HPDE6-E6E7 (cell line): ENCODE data around the gene PDIK1L.
"Not testable (repeated sequence)": the region's sequence is repeated elsewhere in the genome, so short reads cannot be mapped to it uniquely, and the experiment has no call there.

Experiments used
- DNase-seq: peaks from one replicate; pipeline ENCODE4 v3.0.0; 2011; ENCODE audit warnings: missing footprints; ENCODE audit errors: extremely low spot score

PDIK1L gene

DNA sequence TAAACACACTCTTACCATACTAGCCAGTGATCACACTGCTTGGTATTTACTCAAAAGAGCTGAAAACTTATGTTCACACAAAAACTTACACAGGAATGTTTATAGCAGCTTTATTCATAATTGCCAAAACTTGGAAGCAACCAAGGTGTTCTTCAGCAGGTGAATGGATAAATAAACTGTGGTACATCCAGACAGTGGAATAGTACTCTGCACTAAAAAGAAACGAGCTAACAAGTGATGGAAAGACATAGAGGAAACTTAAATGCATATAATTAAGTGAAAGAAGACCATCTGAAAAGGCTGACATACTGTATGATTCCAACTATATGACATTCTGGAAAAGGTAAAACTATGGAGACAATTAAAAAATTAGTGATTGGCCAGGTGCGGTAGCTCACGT is 20.7 kb upstream of the PDIK1L start:
- DNase-seq = no peak

DNA sequence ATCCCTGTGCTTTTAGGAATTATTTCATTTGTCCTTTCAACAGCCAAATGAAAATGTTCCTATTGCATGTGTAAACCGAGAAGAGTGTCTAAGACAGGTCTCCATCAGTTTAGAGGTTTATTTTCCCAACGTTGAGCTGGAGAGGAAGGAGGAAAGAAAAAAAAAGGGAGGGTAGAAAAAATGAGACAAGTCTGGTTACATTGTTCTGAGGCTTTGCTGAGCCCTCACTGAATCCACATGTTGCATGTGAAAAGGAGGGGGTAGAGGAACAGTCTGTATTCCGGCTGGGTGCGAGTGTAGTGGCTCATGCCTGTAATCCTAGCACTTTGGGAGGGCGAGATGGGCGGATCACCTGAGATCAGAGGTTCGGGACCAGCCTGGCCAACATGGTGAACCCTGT is 19.2 kb upstream of the PDIK1L start:
- DNase-seq = no peak

DNA sequence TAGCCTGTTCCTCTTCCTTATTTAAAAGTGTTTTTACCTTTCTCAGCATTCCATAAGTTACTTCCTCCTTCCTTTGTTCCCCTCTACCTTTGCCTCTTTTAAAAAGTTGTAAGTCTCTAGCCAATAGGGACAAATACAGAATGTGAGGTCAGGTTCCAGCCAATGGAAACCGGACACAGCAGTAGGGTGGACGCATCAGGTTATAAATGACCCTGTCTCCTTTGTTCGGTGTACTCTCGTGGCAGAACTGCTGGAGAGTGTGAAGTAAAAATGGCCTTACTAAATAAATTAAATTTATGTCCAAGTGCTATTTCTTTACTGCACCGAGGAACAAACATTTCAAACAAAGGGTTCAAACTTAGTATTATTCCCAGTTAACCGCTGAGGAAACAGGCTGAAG is 18.1 kb upstream of the PDIK1L start:
- not testable (repeated sequence) for DNase-seq

DNA sequence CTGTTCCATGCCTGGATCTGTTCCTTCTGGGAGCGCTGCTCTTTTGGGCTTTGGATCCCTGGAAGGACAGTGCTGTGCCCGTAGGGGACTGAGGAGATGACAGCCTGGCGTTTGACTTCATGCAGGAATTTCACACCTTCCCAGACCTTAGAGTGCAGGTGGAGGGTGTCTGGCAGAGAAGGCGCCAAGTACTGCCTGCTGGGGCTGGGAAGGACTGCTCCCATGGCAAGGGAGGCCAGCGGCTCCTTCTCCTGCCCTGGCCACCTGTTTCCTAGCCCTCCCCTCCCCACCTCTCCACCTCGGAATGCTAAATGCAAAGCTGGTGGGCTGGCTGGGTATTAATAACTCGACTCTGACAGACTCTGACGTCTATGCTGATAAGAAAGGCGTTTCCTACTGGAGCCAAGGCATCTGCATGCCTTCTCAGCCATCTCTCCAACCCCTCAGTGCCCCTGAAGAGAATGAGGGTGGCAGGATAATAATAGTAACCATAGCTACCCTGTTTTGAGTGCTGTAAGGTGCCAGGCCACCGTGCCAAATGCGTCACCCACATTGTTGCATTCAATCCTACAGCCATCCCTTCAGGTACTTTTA is 17.5 kb upstream of the PDIK1L start:
- no peak for DNase-seq

DNA sequence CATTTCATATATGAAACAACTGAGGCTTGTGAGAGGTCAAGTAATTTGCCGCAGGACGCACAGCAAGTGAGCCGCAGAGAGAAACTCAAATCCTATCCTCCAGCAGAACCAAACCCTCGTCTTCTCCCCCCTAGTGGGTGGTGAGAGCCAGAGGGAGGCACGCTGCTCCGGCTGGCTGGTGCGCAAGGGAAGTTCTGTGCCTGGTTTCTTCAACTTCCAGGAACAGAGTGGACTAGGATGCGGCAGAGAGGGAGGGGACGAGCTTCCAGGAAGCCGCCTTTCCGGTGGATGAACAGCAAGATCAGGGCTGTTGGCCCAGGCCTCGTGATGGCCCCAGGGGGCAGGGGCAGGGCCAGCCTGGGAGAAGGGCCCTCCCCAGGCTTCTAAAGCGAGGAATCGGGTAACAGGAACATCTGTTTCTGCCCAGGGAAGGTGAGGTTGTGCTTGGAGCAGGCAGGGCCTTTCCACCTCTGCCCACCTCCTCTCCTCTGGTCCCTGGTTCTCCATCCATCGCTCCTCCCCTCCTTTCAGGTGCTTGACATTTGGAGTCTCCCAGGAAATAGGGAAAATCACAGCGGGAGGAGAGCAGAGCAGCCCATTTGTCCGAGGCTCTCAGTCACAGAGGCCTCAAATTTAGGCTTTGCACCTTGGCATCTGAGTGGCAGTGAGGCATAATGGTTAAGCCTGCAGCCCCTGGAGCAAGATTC is 16.8 kb upstream of the PDIK1L start:
- DNase-seq = no peak

DNA sequence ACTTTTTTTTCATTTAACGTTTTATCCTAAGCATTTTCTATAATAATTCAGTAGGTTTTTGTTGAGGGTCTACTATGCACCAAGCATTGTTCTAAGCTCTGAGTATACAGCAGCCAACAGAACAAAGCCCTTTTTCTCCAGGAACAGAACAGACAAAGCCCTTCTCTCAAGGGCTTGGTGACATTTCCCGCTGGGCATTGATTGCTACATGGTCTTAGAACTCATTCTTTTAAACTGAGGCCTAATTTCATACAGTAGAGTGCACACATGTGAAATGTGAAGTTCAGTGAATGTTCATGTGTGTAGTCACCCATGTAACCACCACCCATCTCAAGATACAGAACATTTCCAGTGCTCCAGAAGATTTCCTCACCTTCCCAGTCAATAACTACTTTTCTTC is 15.2 kb upstream of the PDIK1L start:
- no peak for DNase-seq

DNA sequence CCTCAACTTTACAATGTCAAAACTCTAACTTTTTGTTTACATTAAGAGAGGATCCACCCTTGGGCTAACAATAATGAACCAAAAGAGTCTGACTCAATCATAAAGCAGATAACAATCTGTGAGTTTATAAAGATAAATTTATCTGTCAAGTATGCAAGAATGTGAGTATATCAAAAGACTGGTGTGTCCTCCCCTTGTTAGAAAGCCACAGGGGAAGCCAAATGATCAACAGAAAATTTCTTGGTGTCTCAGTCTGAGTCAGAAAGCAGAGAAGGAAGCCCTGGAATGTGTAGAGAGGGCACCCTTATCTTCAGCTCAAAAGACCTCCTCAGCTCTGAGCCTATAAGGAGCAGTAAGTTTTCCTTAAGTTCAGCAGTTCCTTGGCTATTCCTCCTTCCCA is 13.9 kb upstream of the PDIK1L start:
- no peak for DNase-seq

DNA sequence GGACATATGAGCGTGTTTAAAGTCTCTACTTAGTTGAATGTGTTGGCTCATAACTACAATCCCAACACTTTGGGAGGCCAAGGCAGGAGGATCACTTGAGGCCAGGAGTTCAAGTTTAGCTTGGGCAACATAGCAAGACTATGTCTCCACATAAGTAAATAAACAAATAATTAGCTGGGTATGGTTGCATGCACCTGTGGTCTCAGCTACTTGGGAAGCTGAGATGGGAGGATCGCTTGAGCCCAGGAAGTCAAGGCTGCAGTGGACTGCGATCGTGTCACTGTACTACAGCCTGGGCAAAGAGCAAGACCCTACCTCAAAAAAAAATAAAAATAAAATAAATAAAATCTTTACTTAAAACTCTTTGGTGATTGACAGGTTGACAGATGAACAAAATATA is 13.0 kb upstream of the PDIK1L start:
- no peak for DNase-seq

DNA sequence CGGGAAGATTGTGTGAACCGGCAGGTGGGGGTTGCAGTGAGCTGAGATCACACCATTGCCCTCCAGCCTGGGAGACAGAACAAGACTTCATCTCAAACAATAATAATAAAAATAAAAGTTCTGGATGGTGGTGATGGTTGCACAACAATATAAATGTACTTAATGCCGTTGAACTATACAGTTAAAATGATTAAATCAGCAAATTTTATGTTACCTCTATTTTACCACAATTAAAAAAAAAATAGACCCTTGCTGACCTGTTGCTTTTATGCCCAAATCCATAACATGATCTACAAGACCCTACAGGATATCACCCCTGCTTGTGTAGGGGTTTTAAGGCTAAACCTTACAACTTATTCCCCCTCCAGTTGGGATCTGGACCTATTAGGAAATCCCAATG is 11.8 kb upstream of the PDIK1L start:
- DNase-seq = no peak

DNA sequence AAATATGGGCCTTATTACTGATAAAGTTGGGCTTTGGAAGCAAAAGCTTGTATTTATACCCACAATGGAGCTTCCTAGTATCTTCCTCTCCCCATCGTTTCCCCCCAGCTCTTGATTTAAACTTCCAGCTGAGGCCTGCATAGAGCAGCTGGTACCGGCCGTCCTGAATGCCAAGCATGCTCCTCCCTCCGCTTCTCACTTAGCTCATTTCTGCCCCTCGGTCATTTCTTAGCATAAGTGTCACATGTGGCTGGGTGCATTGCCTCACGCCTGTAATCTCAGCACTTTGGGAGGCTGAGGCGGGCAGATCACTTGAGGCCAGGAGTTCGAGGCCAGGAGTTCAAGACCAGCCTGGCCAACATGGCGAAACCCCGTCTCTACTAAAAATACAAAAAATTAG is 11.4 kb upstream of the PDIK1L start:
- DNase-seq = not testable (repeated sequence)

DNA sequence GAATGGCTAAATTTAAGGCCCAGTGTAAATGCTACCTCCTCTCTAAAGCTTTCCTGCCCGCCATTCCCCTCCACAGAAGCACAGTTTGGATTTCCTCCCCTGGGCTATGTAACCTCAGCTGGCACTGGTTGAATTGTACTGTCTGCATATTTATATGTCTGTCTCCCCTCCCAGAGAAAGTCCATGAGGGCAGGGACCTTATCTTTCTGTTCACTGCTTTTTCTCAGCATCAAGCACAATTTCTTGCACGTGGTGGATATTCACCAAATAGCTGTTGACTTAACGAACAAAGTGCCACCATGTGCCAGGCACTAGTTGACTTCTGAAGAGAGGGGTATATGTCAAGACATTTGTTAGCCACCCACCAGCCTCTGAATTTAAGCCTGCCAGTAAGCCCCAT is 9.5 kb upstream of the PDIK1L start:
- no peak for DNase-seq

DNA sequence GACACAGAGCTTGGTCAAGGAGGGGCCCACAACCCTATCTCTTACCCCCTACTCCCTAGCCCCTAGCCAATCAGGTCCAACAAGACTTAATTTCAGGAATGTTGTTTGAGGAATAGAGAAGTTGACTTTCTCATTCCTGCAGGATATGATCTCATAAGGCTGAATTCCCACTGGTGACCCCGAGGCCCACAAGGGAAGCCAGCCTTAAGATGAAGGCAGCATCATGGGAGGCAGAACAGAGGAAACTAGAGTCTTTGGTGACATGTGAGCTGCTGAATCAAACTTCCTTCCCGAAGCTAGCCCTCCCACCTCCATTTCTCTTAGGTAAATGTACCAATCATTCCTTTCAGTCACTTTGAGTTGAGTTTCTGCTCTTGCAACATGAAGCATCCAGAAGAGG is 9.1 kb upstream of the PDIK1L start:
- DNase-seq = no peak

DNA sequence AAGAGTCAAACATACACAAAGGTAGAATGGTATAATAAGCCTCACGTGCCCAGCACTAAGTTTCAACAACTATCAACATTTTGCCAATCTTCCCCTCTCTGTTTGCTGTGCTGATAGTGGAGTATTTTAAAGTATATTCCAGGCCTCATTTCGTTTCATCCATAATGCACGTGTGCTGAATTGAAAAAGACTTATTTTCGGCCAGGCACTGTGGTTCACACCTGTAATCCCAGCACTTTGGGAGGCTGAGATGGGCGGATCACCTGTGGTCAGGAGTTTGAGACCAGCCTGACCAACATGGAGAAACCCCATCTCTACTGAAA is 6.4 kb upstream of the PDIK1L start:
- not testable (repeated sequence) for DNase-seq

DNA sequence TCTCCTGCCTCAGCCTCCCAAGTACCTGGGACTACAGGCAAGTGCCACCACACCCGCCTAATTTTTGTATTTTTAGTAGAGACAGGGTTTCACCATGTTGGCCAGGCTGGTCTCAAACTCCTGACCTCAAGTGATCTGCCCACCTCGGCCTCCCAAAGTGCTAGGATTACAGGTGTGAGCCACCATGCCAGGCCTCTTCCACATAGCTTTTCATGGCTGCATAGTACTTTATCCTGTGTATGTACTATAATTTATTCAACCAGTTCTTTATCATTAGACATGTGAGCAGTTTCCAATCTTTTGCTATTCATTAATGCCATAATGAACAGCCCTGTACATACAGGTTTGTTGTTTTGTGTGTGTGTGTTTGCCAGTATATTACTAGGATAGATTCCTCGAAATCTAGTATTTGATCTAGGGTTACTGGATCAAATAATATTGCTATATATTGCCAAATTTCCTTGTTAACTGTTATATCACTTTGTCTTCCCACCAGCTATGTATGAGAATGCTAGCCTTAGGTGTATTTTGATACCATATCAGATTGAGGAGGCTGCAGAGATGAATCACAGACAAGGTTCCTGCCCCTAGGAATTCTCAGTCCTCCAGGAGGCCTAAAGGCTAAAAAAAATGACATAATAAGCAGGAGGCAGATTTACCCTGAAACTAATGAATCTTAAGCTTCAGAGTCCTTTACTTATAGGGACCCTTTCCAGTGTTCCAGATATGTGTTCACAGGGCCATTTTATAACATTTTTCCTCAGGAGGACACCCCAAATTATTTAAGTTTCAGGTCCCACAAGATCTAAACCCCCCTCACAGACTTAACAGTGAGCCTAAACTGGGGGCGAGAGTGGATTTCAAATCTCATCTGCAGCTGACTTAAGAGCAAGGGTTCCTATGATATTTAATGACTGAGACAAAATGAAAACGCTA is 2.1 kb upstream of the PDIK1L start:
- DNase-seq = no peak

DNA sequence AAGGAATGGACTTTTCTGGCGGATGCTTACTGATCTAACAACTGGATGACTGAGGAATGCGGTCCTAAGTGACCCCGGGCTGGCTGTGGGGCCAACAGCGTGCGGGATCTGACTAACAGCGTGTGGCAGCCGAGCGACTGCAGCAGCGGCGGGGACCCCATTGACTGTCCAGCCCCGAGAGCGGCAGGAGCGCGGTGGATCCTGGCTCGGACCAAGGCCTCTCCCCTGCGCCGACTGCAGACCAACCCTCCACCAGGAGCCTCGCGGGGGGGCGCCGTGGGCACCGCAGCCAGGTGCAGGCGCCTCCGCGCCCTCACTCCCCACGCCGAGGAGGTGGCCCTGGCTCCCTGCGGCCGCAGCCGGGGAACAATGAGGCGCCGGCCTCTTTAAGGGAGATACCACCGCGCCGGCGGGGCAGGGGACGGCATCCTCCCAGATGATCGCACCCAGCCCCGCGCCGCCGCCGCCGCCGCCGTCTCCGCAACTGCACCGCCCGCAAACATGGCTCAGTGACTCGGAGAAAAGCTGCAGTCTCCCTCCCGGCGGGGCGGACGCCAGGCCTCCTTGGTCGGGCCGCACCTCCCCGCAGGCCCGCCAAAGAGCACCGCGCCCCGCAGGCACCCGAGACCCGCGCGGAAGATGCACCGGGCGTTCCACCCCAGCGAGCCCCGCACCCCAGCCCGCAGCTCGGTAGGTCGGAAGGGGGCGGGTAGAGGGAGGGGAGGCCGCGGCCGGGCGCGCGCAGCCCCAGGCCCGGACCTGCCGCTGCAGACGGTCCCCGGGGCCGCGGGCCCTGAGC is 694 bp upstream of the PDIK1L start:
- peak; percentile 68 for DNase-seq

DNA sequence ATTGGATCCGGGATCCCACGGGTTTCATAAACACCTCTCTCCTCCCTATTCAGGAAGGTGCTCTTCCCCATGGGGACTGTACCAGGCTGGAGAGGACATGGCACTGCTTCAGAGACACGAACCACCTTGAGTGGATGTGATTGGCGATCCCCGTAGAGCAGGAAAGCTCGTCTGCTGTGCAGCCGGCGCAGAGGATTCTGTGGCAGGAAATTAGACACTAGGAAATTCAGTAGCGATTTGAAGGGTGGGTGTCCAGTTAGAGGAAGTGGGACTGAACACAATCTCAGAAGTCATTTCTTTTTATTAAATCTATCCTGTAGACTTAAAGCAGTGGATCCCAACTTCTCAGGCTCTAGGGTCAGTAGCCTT is 767 bp downstream of the PDIK1L start:
- DNase-seq = no peak

DNA sequence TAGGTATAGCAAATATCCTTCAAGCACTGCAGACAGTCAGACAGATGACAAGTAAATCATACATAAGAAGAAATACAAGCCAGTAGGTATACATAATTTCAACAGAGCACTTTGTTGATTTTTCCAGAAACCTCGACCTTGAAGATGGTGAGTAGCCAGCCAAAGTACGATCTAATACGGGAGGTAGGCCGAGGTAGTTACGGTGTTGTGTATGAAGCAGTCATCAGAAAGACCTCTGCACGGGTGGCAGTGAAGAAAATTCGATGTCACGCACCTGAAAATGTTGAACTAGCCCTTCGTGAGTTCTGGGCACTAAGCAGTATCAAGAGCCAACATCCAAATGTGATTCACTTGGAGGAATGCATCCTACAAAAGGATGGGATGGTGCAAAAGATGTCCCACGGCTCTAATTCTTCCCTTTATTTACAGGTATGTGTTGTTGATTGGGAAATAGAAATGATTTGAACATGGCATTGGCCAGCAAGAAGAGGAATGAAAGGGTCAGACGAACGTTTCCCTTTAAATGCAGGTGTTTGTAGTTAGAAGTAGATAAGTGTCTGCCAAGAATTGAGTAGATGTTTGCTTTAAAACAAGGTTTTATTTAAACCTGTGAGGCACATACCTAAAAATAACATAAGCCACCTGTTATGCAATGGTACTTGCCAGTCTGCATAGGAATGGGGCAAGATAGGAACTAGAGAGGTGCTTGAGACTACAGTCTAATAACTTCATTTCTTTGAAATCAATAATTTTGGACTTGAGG is 2.7 kb downstream of the PDIK1L start:
- DNase-seq = no peak

DNA sequence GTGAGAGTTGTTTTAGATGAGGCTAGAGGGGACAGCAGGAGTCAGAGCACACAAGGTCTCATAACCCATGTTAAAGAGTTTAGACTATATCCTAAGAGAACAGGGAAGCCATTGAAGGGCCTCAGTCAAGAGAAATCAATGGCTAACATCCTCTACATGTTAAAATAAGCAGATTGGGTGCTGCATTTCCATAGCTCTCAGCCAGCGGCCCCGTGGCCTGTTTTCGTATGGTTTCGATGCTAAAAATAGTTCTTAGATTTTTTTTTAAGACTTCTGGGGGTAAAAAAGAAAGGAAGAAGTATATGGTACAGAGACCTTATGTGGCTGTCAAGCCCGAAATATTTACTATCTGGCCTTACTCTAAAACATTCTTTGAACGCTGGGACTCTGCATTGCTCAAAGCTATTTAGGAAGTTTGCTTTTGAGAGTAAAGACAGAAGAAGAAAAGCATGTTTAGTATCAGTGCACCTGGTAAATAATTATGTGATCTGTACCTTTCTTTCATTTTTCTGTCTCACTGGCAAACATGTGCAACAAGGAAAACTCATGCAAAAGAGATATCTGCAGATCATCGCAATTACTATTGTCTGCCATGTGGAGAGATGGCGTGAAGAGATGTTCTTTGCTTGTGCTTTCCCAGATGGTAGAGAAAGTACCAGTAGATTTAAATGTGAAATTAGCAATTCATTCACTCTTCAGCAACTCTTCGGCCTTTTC is 8.4 kb downstream of the PDIK1L start:
- no peak for DNase-seq

DNA sequence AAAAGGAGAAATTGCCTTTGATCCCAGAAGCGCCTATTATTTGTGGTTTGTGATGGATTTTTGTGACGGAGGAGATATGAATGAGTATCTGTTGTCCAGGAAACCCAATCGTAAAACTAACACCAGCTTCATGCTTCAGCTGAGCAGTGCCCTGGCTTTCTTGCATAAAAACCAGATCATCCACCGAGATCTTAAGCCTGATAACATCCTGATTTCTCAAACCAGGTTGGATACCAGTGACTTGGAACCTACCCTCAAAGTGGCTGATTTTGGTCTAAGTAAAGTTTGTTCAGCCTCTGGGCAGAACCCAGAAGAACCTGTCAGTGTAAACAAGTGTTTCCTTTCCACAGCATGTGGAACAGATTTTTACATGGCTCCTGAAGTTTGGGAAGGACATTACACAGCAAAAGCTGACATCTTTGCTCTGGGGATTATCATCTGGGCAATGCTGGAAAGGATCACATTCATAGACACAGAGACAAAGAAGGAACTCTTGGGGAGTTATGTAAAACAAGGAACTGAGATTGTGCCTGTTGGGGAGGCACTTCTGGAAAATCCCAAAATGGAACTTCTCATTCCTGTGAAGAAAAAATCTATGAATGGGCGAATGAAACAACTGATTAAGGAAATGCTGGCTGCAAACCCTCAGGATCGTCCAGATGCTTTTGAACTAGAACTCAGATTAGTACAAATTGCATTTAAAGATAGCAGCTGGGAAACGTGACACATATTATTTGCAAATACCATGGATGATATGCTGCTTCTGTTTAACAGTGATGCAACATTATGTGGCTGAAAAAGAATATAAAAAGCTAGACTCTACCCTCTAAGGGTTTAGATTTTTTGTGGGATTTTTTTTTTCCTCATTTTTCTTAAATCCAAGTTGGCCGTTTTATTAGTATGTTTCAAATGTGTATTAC is 10.5 kb downstream of the PDIK1L start:
- DNase-seq = no peak
